GM12892 (cell line): Measurements from ENCODE around the gene CHRNA5.

Experiments
- POLR2A ChIP-seq: IDR thresholded peaks from 2 replicates; pipeline ENCODE4 v1.6.1; 2011; ENCODE audit warnings: low read depth, low read length, control low read depth
- POLR2AphosphoS5 ChIP-seq: IDR thresholded peaks from 2 replicates; pipeline ENCODE4 v1.6.1; 2011; ENCODE audit warnings: low read depth, low read length, control low read depth

DNA sequence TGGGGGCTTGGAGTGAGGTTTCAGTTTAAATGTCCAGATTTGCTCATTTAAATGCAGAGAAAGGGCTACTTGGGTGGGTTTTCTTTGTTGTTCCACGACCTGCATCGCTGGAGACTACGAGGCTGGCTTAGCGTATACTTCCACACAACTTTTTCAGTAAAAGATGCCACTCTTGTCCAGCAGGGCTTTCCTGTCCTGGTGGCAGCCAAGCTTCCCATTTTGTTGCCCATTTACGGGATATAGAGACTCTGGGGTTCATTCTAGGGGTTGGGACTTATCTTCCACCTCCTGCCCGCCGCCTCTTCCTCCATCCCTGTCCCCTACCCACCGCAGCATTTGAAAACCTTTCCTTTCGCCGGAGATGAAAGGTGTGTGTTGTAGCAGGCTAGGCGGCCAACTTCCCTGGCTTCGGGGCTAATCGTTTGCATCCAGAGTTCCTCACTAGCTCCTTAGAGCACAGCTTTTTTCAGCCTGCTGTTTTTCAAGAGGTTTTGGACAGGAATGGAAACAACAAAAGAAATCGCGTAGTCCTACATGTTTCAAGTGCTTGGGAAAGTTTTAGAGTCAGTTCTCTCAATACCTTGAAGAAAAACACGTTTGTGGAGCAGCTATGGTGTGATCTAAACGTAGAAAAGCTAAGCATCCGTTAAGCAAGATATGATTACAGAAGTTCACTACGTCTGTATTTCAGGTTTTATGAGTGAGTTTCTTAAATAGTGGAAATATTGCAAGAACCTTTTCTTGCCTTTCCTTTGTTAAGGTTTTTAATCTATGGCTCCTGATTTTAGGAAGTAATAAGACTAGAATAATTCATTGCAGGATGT, 843 bp downstream of the CHRNA5 start:
- TF ChIP-seq POLR2A (no peak), POLR2AphosphoS5 (no peak)
